PC-3 (cell line): ENCODE measurements around the gene MRPL43. TPM values are rescaled to one million over a fixed set of nuclear protein-coding genes. Genes with fewer than 3 reads are reported as not detected.

Experiments used
- ATAC-seq: fragments of 200-7000 bp; cut with Tn5 transposase; 2 replicates; pipeline ENCODE4 v1.9.1; 2020; ENCODE audit warnings: mild to moderate bottlenecking, moderate library complexity
- Bru-seq: library from RNA; stranded (reverse); fragments of 400-500 nt; gene quantifications from one replicate; lab custom pipeline; 2021; lab: Mats Ljungman, UMichigan
- BruChase-seq, 2 experiments: library from RNA; stranded (reverse); fragments of 400-500 nt; gene quantifications; one replicate each; lab custom pipeline; 2021; lab: Mats Ljungman, UMichigan
- BruUV-seq: library from RNA; stranded (reverse); fragments of 400-500 nt; replicated peaks from 2 replicates; lab custom pipeline; 2021; lab: Mats Ljungman, UMichigan
- CTCF ChIA-PET: fragments of 300-600 bp; sonication (Branson Sonifier 250); formaldehyde crosslinking; loops from one replicate; lab custom pipeline; 2022; ENCODE audit warnings: antibody characterized with exemption; lab: Charles Lee
- POLR2A ChIA-PET: fragments of 300-600 bp; sonication (Branson Sonifier 250); formaldehyde crosslinking; loops from one replicate; lab custom pipeline; 2022; ENCODE audit warnings: antibody characterized with exemption; ENCODE audit not compliant: unreplicated experiment; lab: Charles Lee
- DNase-seq: peaks from one replicate; pipeline ENCODE4 v3.0.0-alpha.2; 2015
- H2AFZ ChIP-seq: fragments of 300-600 bp; sonication (generic); 2 replicates; pipeline ENCODE4 v1.6.0; 2016; ENCODE audit warnings: antibody characterized with exemption, low read length
- H3F3A ChIP-seq: fragments of 300-600 bp; sonication (generic); one replicate; pipeline ENCODE4 v1.6.0; 2017; ENCODE audit warnings: antibody characterized with exemption, low read length, control low read depth, mild to moderate bottlenecking; ENCODE audit not compliant: unreplicated experiment
- H3K27ac ChIP-seq: fragments of 300-600 bp; sonication (generic); 2 replicates; pipeline ENCODE4 v1.5.1; 2016; ENCODE audit warnings: mild to moderate bottlenecking, low read length
- H3K27me3 ChIP-seq: fragments of 300-600 bp; sonication (generic); 2 replicates; pipeline ENCODE4 v1.6.1; 2016; ENCODE audit warnings: low read length, mixed read lengths
- H3K36me3 ChIP-seq: fragments of 300-600 bp; sonication (generic); 2 replicates; pipeline ENCODE4 v1.6.1; 2016; ENCODE audit warnings: low read depth, mixed run types, low read length, mixed read lengths
- H3K4me1 ChIP-seq: fragments of 300-600 bp; sonication (generic); 2 replicates; pipeline ENCODE4 v1.5.1; 2016; ENCODE audit warnings: low read length; ENCODE audit not compliant: insufficient read depth
- H3K4me2 ChIP-seq: fragments of 300-600 bp; sonication (generic); 2 replicates; pipeline ENCODE4 v1.6.0; 2016; ENCODE audit warnings: low read length
- H3K4me3 ChIP-seq: fragments of 300-600 bp; sonication (generic); 2 replicates; pipeline ENCODE4 v1.5.1; 2016; ENCODE audit warnings: mild to moderate bottlenecking, low read length, mixed read lengths
- H3K79me2 ChIP-seq: fragments of 300-600 bp; sonication (generic); 2 replicates; pipeline ENCODE4 v1.6.1; 2017; ENCODE audit warnings: low read length, mixed read lengths
- H3K9ac ChIP-seq: fragments of 300-600 bp; sonication (generic); 2 replicates; pipeline ENCODE4 v1.6.0; 2016; ENCODE audit warnings: mild to moderate bottlenecking, low read length
- H3K9me2 ChIP-seq: fragments of 300-600 bp; sonication (generic); replicated peaks from 2 replicates; pipeline ENCODE4 v1.6.1; 2016; ENCODE audit warnings: mixed run types, low read length, mixed read lengths
- H3K9me3 ChIP-seq: fragments of 300-600 bp; sonication (generic); 2 replicates; pipeline ENCODE4 v1.6.1; 2016; ENCODE audit warnings: low read length, mixed read lengths
- H4K20me1 ChIP-seq: fragments of 300-600 bp; sonication (generic); 2 replicates; pipeline ENCODE4 v1.6.1; 2016; ENCODE audit warnings: low read length, mixed read lengths
- EZH2 ChIP-seq: fragments of 300-600 bp; sonication (generic); IDR thresholded peaks from one replicate; pipeline ENCODE4 v1.6.1; 2017; ENCODE audit warnings: antibody characterized with exemption, mild to moderate bottlenecking, low read length; ENCODE audit not compliant: unreplicated experiment
- EZH2phosphoT487 ChIP-seq: fragments of 300-600 bp; sonication (generic); IDR thresholded peaks from 2 replicates; pipeline ENCODE4 v1.6.1; 2018; ENCODE audit warnings: mild to moderate bottlenecking, antibody characterized with exemption, low read length, borderline replicate concordance
- intact Hi-C: fragments of 100-400 bp; cut with micrococcal nuclease; formaldehyde crosslinking; loops from 2 replicates; pipeline ENCODE4 v1.9.0; 2023
- long read RNA-seq: library from polyadenylated mRNA; unstranded; transcript quantifications from one replicate; pipeline ENCODE4 v2.0.0, GENCODE V29; 2021; ENCODE audit not compliant: unreplicated experiment
- total RNA-seq: library from RNA; depleted of rRNA; stranded (reverse); fragments of >200 nt; gene quantifications from 2 replicates; pipeline ENCODE4 v1.2.3, GENCODE V29; 2014; rRNA removed
- TF ChIP-seq, protein P1 (sequence below): fragments of 300-600 bp; sonication (generic); conservative IDR thresholded peaks from 2 replicates; pipeline ENCODE4 v1.5.1; 2017; ENCODE audit warnings: antibody characterized with exemption, low read depth, mild to moderate bottlenecking, low read length

The MRPL43 gene
- 81.0 and 90.5 TPM in 2 replicates for total RNA-seq
- percentile 69 among the genes with signal in this experiment for Bru-seq, nascent RNA
- percentile 88 among the genes with signal in this experiment for BruChase-seq, experiment 1, labeled RNA remaining after a 6-hour chase
- percentile 75 among the genes with signal in this experiment for BruChase-seq, experiment 2, labeled RNA remaining after a 2-hour chase
- long read RNA-seq, transcript MRPL43-203 (3 exons, 1,010 nt): major isoform, 26 of 66 reads
- long read RNA-seq, transcript MRPL43-213 (2 exons, 897 nt): minor isoform, 18 of 66 reads
- long read RNA-seq, partial matches to known transcripts: 0 of 66 reads
- long read RNA-seq, other reads (novel, unspliced or antisense): 19 of 66 reads

DNA sequence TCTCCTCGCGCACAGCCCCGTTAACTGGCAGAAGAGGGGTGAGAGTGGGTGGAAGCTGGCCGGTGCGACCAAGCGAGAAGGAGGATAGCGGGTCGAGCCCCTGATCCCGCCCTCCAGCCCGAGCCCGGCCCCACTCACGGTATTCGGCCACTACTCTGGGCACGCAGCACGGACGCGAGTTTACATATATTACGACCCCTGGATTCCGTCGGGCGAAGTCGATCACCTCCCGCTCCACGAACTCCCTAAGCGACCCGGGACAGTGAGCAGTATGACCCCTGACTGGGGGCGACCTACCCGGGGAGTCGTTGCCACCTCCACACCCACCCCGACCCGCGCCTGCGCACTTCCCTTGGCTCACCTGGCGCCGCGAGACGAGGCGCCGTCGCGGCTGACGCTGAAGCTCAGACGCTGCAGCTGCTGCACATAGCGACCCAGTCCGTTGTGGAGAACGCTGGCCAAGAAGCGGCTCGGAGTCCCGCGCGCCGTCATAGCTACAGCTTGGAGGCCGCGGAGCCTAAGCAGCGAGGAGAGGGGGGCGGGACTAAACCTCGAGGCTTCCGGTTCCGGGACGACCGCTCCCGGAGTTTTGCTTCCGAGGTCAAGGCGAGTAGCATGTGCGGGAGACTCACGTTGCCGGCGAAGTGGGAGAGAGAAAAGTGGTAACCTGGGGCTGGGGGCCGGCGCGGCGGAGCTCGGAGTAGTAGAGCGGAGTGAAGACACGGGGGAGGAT, at the start of gene MRPL43, which contains the start of gene TWNK:
TSS of gene MRPL43 (minus strand) at position 546 of the 733 bp plus-strand sequence. CDS start at position 492, 54 bp downstream.
TSS of gene TWNK (plus strand) at position 592 of the 733 bp plus-strand sequence. CDS start 668 bp downstream, outside the sequence.
- Histone ChIP-seq H3K27me3 (no peaks in the 10 kb centered on the region), H2AFZ (peak within 1 kb of the TSS; percentile 99), H4K20me1 (peaks cover 14% of the 10 kb centered on the region), H3K4me2 (peak within 1 kb of the TSS; percentile 98), H3K27ac (peak within 1 kb of the TSS; percentile 74), H3K9me2 (no peaks in the 10 kb centered on the region), H3K4me1 (peaks cover 30% of the 10 kb centered on the region), H3K4me3 (peak within 1 kb of the TSS; percentile 99), H3K9ac (peak within 1 kb of the TSS; percentile 97), H3K36me3 (peaks cover 16% of the 10 kb centered on the region; the same call in 1 of the 2 replicates), H3K79me2 (peaks cover 58% of the 10 kb centered on the region), H3K9me3 (no peaks in the 10 kb centered on the region), H3F3A (no peaks in the 10 kb centered on the region)
- no TSS peak for BruUV-seq
- ATAC-seq (peak; percentile 85), DNase-seq (peak; percentile 72)
- intact Hi-C loops: no loop called here
- TF ChIP-seq EZH2phosphoT487: no peak
- TF ChIP-seq EZH2: no peak
- TF ChIP-seq, protein P1, sequence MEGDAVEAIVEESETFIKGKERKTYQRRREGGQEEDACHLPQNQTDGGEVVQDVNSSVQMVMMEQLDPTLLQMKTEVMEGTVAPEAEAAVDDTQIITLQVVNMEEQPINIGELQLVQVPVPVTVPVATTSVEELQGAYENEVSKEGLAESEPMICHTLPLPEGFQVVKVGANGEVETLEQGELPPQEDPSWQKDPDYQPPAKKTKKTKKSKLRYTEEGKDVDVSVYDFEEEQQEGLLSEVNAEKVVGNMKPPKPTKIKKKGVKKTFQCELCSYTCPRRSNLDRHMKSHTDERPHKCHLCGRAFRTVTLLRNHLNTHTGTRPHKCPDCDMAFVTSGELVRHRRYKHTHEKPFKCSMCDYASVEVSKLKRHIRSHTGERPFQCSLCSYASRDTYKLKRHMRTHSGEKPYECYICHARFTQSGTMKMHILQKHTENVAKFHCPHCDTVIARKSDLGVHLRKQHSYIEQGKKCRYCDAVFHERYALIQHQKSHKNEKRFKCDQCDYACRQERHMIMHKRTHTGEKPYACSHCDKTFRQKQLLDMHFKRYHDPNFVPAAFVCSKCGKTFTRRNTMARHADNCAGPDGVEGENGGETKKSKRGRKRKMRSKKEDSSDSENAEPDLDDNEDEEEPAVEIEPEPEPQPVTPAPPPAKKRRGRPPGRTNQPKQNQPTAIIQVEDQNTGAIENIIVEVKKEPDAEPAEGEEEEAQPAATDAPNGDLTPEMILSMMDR: no peak
- ChIA-PET POLR2A (no interaction called here), CTCF (no interaction called here)

DNA sequence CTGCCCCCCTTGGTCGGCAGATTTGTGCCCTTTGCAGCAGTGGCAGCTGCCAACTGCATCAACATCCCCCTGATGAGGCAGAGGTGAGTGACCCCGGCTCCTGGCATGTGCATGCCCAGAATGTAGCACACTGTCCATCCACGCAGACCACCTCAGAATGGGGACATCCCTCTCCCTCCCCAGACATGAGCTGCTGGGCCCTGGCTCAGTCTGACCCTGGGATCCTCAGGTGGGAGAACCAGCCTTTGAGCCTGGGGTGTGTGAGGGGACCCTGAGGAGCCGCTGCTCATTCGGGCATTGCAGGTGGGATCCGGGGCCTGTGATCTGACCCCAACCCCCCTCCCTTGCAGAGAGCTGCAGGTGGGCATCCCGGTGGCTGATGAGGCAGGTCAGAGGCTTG, 49.4 kb upstream of the MRPL43 start:
- Histone ChIP-seq H3K9me3 (no peaks in the 10 kb centered on the region), H3K79me2 (peaks cover 16% of the 10 kb centered on the region), H3K27me3 (no peaks in the 10 kb centered on the region), H2AFZ (no peak overlapping the region), H3K4me3 (no peak overlapping the region), H3K4me2 (no peak overlapping the region), H3F3A (no peaks in the 10 kb centered on the region), H3K27ac (no peak overlapping the region), H3K4me1 (peaks cover 8% of the 10 kb centered on the region), H4K20me1 (no peaks in the 10 kb centered on the region), H3K36me3 (peaks cover 9% of the 10 kb centered on the region; the same call in 1 of the 2 replicates), H3K9ac (no peak overlapping the region), H3K9me2 (no peaks in the 10 kb centered on the region)
- ATAC-seq: no peak
- TF ChIP-seq EZH2 (no peak), EZH2phosphoT487 (no peak)
- TF ChIP-seq, protein P1: no peak
- DNase-seq: no peak
- intact Hi-C loops: no loop called here
- CTCF ChIA-PET: no interaction called here
- BruUV-seq: no TSS peak
- POLR2A ChIA-PET: no interaction called here
